ENCODE results near the gene CD84. TPM values are rescaled to one million over a fixed set of nuclear protein-coding genes. Genes with fewer than 3 reads are reported as not detected.
A peak's percentile ranks its signal among the peaks of the same experiment; 100 is the strongest.

Gene CD84
- polyA plus RNA-seq, 3 donors = 14.5 to 33.5 (median 31.8) TPM

DNA sequence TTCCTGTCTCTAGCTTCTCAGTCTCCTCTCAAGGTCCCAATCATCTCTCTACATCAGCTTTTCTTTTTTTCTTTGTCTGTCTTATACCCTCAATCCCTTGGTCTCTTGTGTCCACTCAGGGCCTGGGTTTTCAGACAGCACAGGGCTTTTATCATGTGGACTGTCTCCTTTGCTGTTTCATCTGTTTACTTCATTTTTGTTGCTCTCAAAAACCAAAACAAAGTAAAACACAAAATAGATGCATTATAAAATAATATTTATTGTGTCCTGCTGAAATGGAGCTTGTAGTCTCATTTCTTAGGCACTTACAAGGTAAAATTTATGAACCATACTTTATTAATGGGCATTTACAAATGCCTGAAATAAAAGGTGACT lies 38.5 kb downstream of the CD84 start:
- Mint-ChIP-seq H3K27ac (peak overlapping the region in 5 of 7 donors; percentile 10 to 92 (median 68)), H3K9me3 (peaks cover 2 to 10% (median 5%) of the 10 kb centered on the region in 7 donors), H3K4me3 (no peak overlapping the region), H3K4me1 (peaks cover 42% of the 10 kb centered on the region), H3K27me3 (ENCODE audit: low read depth in 3 of 3) (no peaks in the 10 kb centered on the region), H3K36me3 (peaks cover 19 to 23% of the 10 kb centered on the region in 2 donors)
- no peak overlapping the region for H2AFZ ChIP-seq (ENCODE audit: insufficient read depth, low read depth, low read length, poor library complexity, severe bottlenecking)
- peaks cover 6% of the 10 kb centered on the region for H3K79me2 ChIP-seq (ENCODE audit: insufficient read depth, low read length)
- H3K27me3 ChIP-seq (ENCODE audit: control insufficient read depth in 2 of 2, insufficient read depth in 2 of 2, low read length in 2 of 2) = no peaks in the 10 kb centered on the region
- DNase-seq = no peak
- H4K20me1 ChIP-seq (ENCODE audit: insufficient read depth, low read length) = no peaks in the 10 kb centered on the region
- H3K4me2 ChIP-seq (replicated peaks; ENCODE audit: extremely low read depth, low read length, poor library complexity, severe bottlenecking) = no peak overlapping the region
- intact Hi-C loops (cut with micrococcal nuclease) = loop anchor here (5.0 kb wide), 2 partner anchors 36 to 66 kb away; partner anchors contain the start of gene CD84 (in 1 of the 2)
- H3K4me3 ChIP-seq (replicated peaks in 1 of 3; ENCODE audit: low read depth in 2 of 3, low read length in 3 of 3) = no peak overlapping the region
- H3K9ac ChIP-seq (ENCODE audit: insufficient read depth, low read length, poor library complexity, severe bottlenecking) = no peak overlapping the region
- TF ChIP-seq, protein P1, sequence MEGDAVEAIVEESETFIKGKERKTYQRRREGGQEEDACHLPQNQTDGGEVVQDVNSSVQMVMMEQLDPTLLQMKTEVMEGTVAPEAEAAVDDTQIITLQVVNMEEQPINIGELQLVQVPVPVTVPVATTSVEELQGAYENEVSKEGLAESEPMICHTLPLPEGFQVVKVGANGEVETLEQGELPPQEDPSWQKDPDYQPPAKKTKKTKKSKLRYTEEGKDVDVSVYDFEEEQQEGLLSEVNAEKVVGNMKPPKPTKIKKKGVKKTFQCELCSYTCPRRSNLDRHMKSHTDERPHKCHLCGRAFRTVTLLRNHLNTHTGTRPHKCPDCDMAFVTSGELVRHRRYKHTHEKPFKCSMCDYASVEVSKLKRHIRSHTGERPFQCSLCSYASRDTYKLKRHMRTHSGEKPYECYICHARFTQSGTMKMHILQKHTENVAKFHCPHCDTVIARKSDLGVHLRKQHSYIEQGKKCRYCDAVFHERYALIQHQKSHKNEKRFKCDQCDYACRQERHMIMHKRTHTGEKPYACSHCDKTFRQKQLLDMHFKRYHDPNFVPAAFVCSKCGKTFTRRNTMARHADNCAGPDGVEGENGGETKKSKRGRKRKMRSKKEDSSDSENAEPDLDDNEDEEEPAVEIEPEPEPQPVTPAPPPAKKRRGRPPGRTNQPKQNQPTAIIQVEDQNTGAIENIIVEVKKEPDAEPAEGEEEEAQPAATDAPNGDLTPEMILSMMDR (IDR thresholded peaks at IDR 0.05) = no peak
- peak overlapping the region in 1 of 2 donors; percentile 53 for H3K27ac ChIP-seq (ENCODE audit: low read depth in 1 of 2, low read length in 2 of 2)
- peaks cover 25 to 29% of the 10 kb centered on the region in 2 donors for H3K4me1 ChIP-seq (ENCODE audit: control insufficient read depth in 1 of 2, insufficient read depth in 2 of 2, low read length in 2 of 2)
- H3K36me3 ChIP-seq (replicated peaks in 1 of 2; ENCODE audit: control insufficient read depth in 1 of 2, insufficient read depth in 2 of 2, low read length in 2 of 2) = no peaks in the 10 kb centered on the region
- peaks cover 0 to 4% of the 10 kb centered on the region in 2 donors for H3K9me3 ChIP-seq (replicated peaks in 1 of 2; ENCODE audit: control insufficient read depth in 1 of 2, insufficient read depth in 1 of 2, low read length in 2 of 2)

DNA sequence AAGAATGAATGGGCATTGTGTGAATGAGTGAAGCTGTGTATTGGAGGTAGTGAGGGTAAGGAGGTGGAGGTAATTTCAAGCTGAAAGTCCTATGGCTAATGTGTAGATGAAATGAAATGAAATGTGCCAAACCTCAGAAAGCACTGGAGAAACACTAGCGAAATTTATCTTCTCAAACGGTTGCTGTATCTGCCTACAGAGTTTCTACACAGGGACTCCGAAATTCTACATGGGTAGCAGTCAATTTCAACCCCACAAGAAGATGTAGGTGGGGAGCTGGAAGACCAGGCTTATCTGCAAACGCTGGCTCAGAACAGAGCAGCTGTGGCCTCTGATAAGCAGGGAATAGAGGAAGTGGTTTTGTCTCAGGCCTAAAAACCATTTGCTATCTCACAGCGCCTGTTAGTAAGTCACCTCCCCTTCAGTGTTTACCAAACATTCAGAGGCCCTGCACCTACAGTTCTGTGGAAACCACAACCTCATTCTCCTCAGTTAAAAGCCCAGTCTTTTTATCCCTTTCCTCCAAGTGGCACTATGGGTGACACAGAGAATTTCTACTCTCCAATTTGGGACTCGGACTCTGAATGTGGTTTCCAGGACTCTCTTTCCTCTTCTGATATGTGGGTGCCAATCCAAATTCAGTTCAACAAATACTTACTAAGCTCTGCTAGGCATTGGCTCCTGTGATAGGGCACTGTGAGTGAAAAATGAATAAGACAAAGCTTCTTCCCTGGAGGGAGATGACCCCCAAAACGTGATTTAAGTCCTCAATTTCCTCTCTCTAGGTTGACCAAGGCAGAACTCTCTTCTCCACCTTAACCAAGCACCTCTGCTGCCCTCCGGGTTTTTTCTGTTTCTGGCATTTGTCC lies 39.1 kb downstream of the CD84 start:
- Histone ChIP-seq H4K20me1 (ENCODE audit: insufficient read depth, low read length) (no peaks in the 10 kb centered on the region), H3K4me1 (ENCODE audit: control insufficient read depth in 1 of 2, insufficient read depth in 2 of 2, low read length in 2 of 2) (peaks cover 19 to 22% of the 10 kb centered on the region in 2 donors), H3K27ac (ENCODE audit: low read depth in 1 of 2, low read length in 2 of 2) (peak overlapping the region in 1 of 2 donors; percentile 53), H3K79me2 (ENCODE audit: insufficient read depth, low read length) (peaks cover 6% of the 10 kb centered on the region), H3K9ac (ENCODE audit: insufficient read depth, low read length, poor library complexity, severe bottlenecking) (no peak overlapping the region), H3K4me2 (replicated peaks; ENCODE audit: extremely low read depth, low read length, poor library complexity, severe bottlenecking) (no peak overlapping the region), H3K36me3 (replicated peaks in 1 of 2; ENCODE audit: control insufficient read depth in 1 of 2, insufficient read depth in 2 of 2, low read length in 2 of 2) (no peaks in the 10 kb centered on the region), H3K4me3 (replicated peaks in 1 of 3; ENCODE audit: low read depth in 2 of 3, low read length in 3 of 3) (peak overlapping the region in 1 of 3 experiments; percentile 1), H2AFZ (ENCODE audit: insufficient read depth, low read depth, low read length, poor library complexity, severe bottlenecking) (peak overlapping the region; percentile 52), H3K9me3 (replicated peaks in 1 of 2; ENCODE audit: control insufficient read depth in 1 of 2, insufficient read depth in 1 of 2, low read length in 2 of 2) (peaks cover 2 to 10% of the 10 kb centered on the region in 2 donors), H3K27me3 (ENCODE audit: control insufficient read depth in 2 of 2, insufficient read depth in 2 of 2, low read length in 2 of 2) (no peaks in the 10 kb centered on the region)
- Mint-ChIP-seq H3K4me3 (peak overlapping the region in 1 of 2 donors; percentile 22), H3K4me1 (peaks cover 37% of the 10 kb centered on the region), H3K27ac (peak overlapping the region; percentile 41 to 92 (median 68)), H3K9me3 (peaks cover 3 to 16% (median 10%) of the 10 kb centered on the region in 7 donors), H3K36me3 (peaks cover 19 to 23% of the 10 kb centered on the region in 2 donors), H3K27me3 (ENCODE audit: low read depth in 3 of 3) (no peaks in the 10 kb centered on the region)
- intact Hi-C loops (cut with micrococcal nuclease) = loop anchor here (5.0 kb wide), 2 partner anchors 37 to 67 kb away; partner anchors contain the start of gene CD84 (in 1 of the 2)
- DNase-seq = peak; percentile 32 to 58 (median 41)
- TF ChIP-seq, protein P1 (IDR thresholded peaks at IDR 0.05) = no peak
- WGBS (ENCODE audit: insufficient coverage) = 0% methylated on average over 3 of the region's 8 CpGs

All from CD14-positive monocyte (primary cell).